MCF 10A (cell line): ENCODE results near the gene THOC5. TPM values are rescaled to one million over a fixed set of nuclear protein-coding genes. Genes with fewer than 3 reads are reported as not detected.
"Not testable (repeated sequence)": the region's sequence is repeated elsewhere in the genome, so short reads cannot be mapped to it uniquely, and the experiment has no call there.

Experiments
- BruUV-seq: library from RNA; stranded (reverse); fragments of 400-500 nt; replicated peaks from 2 replicates; lab custom pipeline; 2021; lab: Mats Ljungman, UMichigan
- CTCF ChIA-PET: fragments of 300-600 bp; sonication (Branson Sonifier 250); formaldehyde crosslinking; extraction: SDS; loops from one replicate; lab custom pipeline; 2021; ENCODE audit warnings: antibody characterized with exemption, inconsistent platforms; lab: Yijun Ruan, JAX
- POLR2A ChIA-PET: fragments of 300-600, 350-650 bp; sonication (Branson Sonifier 250); formaldehyde crosslinking; extraction: SDS; loops from one replicate; lab custom pipeline; 2020; ENCODE audit warnings: antibody characterized with exemption, inconsistent platforms; lab: Yijun Ruan, JAX
- DNase-seq: peaks from one replicate; pipeline ENCODE4 v3.0.0-alpha.2; 2018; ENCODE audit not compliant: unreplicated experiment
- H3K27ac Mint-ChIP-seq: one replicate; pipeline ENCODE4 v1.8.0; 2022; ENCODE audit warnings: mild to moderate bottlenecking, low read depth, mixed read lengths; ENCODE audit not compliant: unreplicated experiment
- H3K27me3 Mint-ChIP-seq: one replicate; pipeline ENCODE4 v1.8.0; 2022; ENCODE audit warnings: mixed read lengths; ENCODE audit not compliant: insufficient read depth, unreplicated experiment
- H3K36me3 Mint-ChIP-seq: one replicate; pipeline ENCODE4 v1.8.0; 2022; ENCODE audit warnings: mild to moderate bottlenecking, moderate library complexity, mixed read lengths; ENCODE audit not compliant: insufficient read depth, unreplicated experiment
- H3K4me1 Mint-ChIP-seq: one replicate; pipeline ENCODE4 v1.8.0; 2022; ENCODE audit warnings: mixed read lengths; ENCODE audit not compliant: insufficient read depth, unreplicated experiment
- H3K4me3 Mint-ChIP-seq: one replicate; pipeline ENCODE4 v1.8.0; 2022; ENCODE audit warnings: mild to moderate bottlenecking, moderate library complexity, mixed read lengths; ENCODE audit not compliant: unreplicated experiment
- H3K9me3 Mint-ChIP-seq: one replicate; pipeline ENCODE4 v1.8.0; 2022; ENCODE audit warnings: mixed read lengths; ENCODE audit not compliant: unreplicated experiment
- CTCF ChIP-seq: fragments of 200-600 bp; IDR thresholded peaks from one replicate; pipeline ENCODE4 v1.8.0; 2022; ENCODE audit warnings: antibody characterized with exemption, mild to moderate bottlenecking; ENCODE audit not compliant: unreplicated experiment
- intact Hi-C: fragments of 100-400 bp; cut with micrococcal nuclease; formaldehyde crosslinking; loops from 2 replicates; pipeline ENCODE4 v1.14.1; 2022
- total RNA-seq: library from RNA; stranded (reverse); gene quantifications from 2 replicates; pipeline ENCODE4 v1.2.3, GENCODE V29; 2022

THOC5 gene
- total RNA-seq, 1 experiment from 2014 or later, result 51.3 TPM

GRCh38 chr22:29503811-29504372, 49.7 kb downstream of the THOC5 start:
- Mint-ChIP-seq H3K27ac (no peak overlapping the region), H3K27me3 (no peaks in the 10 kb centered on the region), H3K4me1 (peaks cover 5% of the 10 kb centered on the region), H3K9me3 (no peaks in the 10 kb centered on the region), H3K4me3 (no peak overlapping the region), H3K36me3 (peaks cover 66% of the 10 kb centered on the region)
- POLR2A ChIA-PET, result no interaction called here
- no peak for TF ChIP-seq CTCF
- intact Hi-C loops, result no loop called here
- DNase-seq, result peak; percentile 49
- BruUV-seq, result no TSS peak
- CTCF ChIA-PET, result interaction anchor here (0.7 to 1.1 kb wide), 4 partner anchors 33 to 1251 kb away, joined by 3 read pairs; no protein-coding TSS in a partner anchor

DNA sequence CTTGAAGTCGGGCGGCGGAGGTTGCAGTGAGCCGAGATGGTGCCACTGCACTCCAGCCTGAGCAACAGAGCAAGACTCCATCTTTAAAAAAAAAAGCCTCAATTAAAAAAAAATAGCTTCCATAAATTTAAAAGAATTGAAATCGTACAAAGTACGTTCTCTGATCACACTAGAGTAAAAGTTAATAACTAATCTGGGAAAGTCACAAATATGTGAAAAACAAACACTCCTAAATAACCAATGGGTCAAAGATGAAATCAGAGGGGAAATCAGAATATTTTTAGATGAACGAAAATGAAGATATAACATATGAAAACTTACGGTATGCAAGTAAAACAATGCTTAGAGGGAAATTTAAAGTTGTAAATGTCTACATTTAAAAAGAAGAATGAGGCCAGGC, 53.7 kb downstream of the THOC5 start:
- intact Hi-C loops, result no loop called here
- POLR2A ChIA-PET, result no interaction called here
- no peak overlapping the region for H3K4me3 Mint-ChIP-seq
- H3K27ac Mint-ChIP-seq, result no peak overlapping the region
- peaks cover 32% of the 10 kb centered on the region for H3K36me3 Mint-ChIP-seq
- no TSS peak for BruUV-seq
- no peak for TF ChIP-seq CTCF
- no peak for DNase-seq
- H3K27me3 Mint-ChIP-seq, result no peaks in the 10 kb centered on the region
- H3K4me1 Mint-ChIP-seq, result peaks cover 5% of the 10 kb centered on the region
- CTCF ChIA-PET, result interaction anchor here (0.6 to 0.7 kb wide), 3 partner anchors 52 to 1452 kb away, joined by 3 to 5 read pairs (median 3); no protein-coding TSS in a partner anchor
- H3K9me3 Mint-ChIP-seq, result no peaks in the 10 kb centered on the region

GRCh38 chr22:29493636-29494035, 59.9 kb downstream of the THOC5 start:
- H3K27ac Mint-ChIP-seq, result no peak overlapping the region
- peaks cover 5% of the 10 kb centered on the region for H3K36me3 Mint-ChIP-seq
- intact Hi-C loops, result no loop called here
- BruUV-seq, result no TSS peak
- ChIA-PET POLR2A (no interaction called here), CTCF (interaction anchor here (3.2 kb wide), 1 partner anchor 23 kb away, joined by 14 read pairs; no protein-coding TSS in a partner anchor)
- no peak for TF ChIP-seq CTCF
- peaks cover 5% of the 10 kb centered on the region for H3K9me3 Mint-ChIP-seq
- peaks cover 7% of the 10 kb centered on the region for H3K27me3 Mint-ChIP-seq
- no peak overlapping the region for H3K4me3 Mint-ChIP-seq
- no peak for DNase-seq
- H3K4me1 Mint-ChIP-seq, result no peaks in the 10 kb centered on the region

DNA sequence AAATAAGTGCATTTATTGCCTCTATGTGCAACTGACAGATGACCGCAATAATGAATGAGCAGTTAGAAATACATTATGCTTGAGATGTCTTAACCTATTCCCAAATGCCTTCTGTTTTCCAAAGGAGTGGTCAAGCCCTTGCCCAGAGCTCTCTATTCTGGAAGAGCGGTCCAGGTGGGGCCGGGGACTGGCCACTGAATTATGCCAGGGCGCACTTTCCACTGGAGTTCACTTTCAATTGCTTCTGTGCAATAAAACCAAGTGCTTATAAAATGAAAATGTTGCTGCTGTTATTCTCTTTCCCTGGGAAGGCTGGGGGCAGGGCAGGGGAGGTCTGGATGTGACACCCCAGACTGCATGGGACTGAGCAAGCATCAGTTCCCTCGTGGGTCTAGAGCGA, 62.5 kb downstream of the THOC5 start:
- peaks cover 11% of the 10 kb centered on the region for H3K27me3 Mint-ChIP-seq
- peaks cover 5% of the 10 kb centered on the region for H3K36me3 Mint-ChIP-seq
- ChIA-PET CTCF (no interaction called here), POLR2A (no interaction called here)
- no TSS peak for BruUV-seq
- TF ChIP-seq CTCF, result no peak
- peaks cover 7% of the 10 kb centered on the region for H3K9me3 Mint-ChIP-seq
- H3K27ac Mint-ChIP-seq, result no peak overlapping the region
- H3K4me3 Mint-ChIP-seq, result no peak overlapping the region
- intact Hi-C loops, result no loop called here
- no peaks in the 10 kb centered on the region for H3K4me1 Mint-ChIP-seq
- no peak for DNase-seq

GRCh38 chr22:29489127-29489780, 64.3 kb downstream of the THOC5 start:
- BruUV-seq, intact Hi-C loops, H3K27ac Mint-ChIP-seq, H3K36me3 Mint-ChIP-seq, POLR2A ChIA-PET, H3K4me1 Mint-ChIP-seq, H3K4me3 Mint-ChIP-seq, H3K9me3 Mint-ChIP-seq, DNase-seq: not testable (repeated sequence)
- peaks cover 11% of the 10 kb centered on the region for H3K27me3 Mint-ChIP-seq
- CTCF ChIA-PET, result interaction anchor here (0.6 kb wide), 2 partner anchors 18 to 21 kb away, joined by 3 read pairs; no protein-coding TSS in a partner anchor
